Stimulated activated CD4-positive, alpha-beta T cell treated with anti-CD3 and anti-CD28 coated beads, Interleukin-12 subunit alpha, Interleukin-12 subunit beta, amount 100 ng/mL, for 24 hours (primary cell): ENCODE data around the gene TMOD1.

Experiments
- DNase-seq, 2 experiments: peaks; one replicate each; pipeline ENCODE4 v3.0.0-alpha.2; 2020; ENCODE audit warnings: low read depth in 2 of 2

TMOD1 gene

DNA sequence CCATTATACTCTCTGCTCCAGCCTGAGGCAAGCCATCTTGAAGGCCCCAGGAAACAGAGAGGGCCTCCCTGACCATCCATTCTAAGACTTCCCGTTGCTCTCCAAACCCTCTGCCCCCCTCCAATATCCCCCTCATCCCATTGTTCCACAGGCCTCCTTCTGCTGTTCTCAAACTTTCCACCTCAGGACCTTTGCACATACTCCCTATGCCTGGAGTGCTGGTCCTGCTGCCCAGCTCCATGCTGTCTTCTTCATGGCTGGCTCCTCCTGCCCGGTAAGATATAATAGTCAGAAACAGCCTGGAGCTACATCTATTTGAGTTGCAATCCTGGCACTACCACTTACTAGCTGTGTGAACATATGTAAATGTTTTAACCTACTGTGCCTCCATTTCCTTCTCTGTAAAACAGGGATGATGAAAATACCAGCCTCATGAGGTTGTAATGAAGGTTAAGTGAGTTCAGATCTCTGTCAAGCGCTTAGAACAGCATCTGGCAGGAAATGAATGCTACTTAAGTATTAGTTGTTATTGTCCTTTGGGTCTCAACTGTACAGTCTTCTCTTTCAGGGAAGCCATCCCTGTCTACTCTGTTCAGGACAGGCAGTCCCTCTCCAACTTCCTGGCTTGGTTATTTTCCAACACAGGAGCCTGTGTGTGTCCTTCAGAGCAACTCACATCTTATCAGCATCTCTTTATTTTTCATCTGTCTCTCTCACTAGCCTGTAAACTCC is 45.8 kb downstream of the TMOD1 start:
- DNase-seq = no peak

- DNase-seq = no peak
Observed at GRCh38 chr9:97548379-97548778, 46.9 kb downstream of the TMOD1 start.

- no peak for DNase-seq
Observed at GRCh38 chr9:97548819-97549540, 47.5 kb downstream of the TMOD1 start.

- DNase-seq = no peak
Observed at GRCh38 chr9:97550386-97550785, 48.9 kb downstream of the TMOD1 start.

- no peak for DNase-seq
Observed at GRCh38 chr9:97551308-97551707, 49.8 kb downstream of the TMOD1 start.

DNA sequence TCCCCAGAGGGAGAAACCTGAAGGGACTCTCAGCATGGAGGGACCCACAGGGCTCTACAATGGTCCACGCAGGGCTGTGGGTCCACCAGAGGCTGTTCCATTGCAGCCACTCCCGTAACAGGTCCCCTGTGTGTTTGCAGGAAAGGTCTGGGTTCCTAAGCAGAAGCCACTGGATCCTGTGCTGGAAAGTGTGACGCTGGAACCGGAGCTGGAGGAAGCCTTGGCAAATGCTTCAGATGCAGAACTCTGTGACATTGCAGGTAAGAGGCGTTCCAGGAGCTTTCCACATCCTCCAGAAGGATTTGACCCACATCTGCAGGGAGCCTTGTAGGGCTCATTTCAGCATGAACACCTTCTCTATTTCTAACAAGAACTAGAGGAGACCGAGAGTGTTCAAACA is 51.7 kb downstream of the TMOD1 start:
- no peak for DNase-seq

- no peak for DNase-seq
Observed at GRCh38 chr9:97553841-97554240, 52.4 kb downstream of the TMOD1 start.

DNA sequence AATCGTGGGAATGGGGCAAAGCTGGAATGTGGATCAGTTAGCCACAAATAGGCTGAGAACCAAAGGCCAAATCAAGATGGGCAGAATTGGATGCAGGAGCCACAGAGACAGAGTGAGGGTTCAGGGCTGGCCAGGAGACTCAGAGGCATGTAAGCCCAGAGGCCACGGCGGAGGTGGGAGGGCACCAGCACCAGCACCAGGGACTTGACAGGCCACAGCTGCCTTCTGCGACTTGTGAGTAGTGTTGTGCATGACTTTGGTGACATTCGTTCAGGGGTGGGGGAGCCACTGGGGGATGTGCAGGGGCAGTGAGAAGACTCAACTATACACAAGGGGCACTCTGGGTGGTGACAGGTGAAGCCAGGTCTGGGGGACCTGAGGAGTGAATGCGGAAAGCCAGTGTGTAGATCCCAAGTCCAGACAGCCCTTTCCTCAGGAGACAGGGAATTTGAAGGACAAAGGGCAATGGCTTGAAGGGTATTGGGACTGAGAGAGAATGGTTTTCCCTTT is 53.2 kb downstream of the TMOD1 start:
- DNase-seq = no peak

- no peak for DNase-seq
Observed at GRCh38 chr9:97555164-97555563, 53.7 kb downstream of the TMOD1 start.

- DNase-seq = no peak
Observed at GRCh38 chr9:97556036-97556720, 54.7 kb downstream of the TMOD1 start.

DNA sequence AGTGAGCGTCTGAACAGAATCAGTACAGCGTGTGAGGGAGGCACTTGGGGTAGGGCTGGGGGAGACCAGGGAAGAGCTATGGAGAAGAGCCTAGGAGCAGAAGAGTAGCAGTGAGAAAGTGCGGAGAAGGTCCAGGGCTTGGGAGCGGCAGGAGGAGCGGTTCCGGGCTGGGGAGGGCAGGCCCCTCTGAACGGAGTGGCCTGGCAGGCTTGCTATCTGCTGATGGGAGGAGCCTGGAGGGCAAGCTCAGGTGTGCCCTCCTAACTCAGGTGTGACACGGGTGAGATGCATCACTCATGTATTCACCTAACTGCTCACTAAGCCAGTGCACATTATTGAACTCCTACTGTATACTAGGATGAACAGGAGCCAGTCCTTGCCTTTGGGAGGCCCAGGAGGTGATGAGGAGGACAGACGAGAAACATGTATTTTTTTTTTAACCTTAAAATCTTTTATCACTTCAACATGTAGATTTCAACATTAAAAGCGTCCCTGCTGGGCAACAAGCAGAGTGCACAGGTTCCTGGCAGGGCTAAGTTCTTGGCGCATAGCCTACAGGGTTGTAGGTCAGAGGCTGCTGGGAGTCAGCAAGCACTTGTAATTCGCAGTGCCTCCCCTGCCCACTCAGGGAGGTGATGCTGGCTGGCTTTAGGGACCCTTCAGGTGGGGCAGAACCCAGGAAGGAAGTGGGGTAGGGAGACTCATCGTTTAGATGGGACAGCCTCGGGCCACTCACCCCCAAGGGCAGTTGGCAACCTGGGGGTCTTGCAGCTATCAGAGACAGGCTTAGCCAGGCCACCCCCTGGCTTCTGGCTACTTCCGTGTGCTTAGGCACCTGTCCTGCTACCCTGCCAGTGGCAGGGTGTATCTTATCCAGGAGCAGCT is 55.5 kb downstream of the TMOD1 start:
- no peak for DNase-seq

GRCh38 chr9:97557606-97558095 is 56.2 kb downstream of the TMOD1 start:
- DNase-seq = no peak

DNA sequence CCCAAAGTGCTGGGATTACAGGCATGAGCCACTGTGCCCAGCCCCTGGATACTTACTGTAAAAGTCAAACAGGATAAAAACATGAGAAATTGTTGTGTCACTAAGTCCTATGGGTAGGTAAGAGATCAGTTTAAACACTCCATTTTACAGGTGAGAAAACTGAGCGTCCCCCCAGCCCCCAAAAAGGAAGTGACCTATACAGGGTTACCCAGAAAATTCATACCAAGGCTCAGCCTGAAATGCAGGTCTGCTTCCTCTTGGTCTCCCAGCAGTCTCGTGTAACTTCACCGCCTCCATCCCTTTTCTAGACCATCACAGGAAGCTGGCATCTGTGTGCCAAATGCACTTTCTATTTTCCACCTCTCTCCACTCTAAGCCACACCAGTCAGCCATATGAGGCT is 57.2 kb downstream of the TMOD1 start:
- DNase-seq = no peak

DNA sequence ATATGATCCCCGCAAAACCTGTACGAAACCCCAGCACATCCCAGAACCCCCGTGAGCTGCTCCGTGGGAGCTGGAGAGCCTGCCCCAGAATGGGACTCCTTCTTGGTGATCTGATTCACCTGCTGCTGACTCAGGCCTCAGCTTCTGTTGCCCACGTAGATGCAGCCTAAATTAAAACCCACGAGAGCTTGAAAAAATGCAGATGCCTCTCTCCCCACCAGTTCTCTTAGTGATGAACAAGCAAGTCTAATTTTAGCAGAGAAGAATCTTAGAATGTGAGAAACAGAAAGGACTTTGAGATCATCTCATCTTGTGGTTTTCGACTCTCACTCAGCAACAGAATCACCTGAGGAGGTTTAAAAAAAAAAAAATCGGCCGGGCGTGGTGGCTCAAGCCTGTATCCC is 57.6 kb downstream of the TMOD1 start:
- DNase-seq = no peak

DNA sequence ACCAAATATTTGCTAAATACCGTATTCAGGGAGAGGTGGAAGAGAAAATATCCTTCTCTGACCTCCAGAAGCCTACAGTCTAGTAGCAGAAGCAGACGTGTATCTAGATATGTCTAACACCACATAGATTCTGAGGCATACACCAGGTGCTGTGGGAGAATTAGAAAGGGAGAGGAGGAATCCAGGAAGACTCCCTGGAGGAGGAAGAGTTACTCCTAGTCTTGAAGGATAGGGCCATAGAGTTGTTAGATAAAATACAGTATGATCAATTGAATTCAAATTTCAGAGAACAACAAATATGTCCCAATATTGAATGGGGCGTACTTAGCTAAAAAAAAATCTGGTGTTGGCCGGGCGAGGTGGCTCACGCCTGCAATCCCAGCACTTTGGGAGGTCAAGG is 58.7 kb downstream of the TMOD1 start:
- no peak for DNase-seq

DNA sequence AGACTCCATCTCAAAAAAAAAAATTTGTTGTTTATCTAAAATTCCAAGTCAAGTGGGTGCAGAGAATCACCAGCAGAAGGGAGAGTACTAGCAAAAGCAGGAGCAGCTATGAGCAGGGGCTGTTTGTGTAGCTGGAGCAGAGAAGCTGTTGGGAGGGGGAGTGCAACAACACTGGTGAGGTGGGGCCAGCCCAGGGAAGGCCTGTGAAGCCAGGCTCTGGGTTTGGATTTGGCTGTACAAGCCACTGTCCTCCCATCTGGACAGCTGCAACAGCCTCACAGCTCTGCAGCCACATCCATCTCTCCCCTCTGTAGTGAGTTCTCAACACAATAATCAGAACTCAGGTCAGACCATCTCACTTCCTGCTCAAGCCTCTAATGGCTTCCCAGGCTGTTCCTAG is 59.4 kb downstream of the TMOD1 start:
- no peak for DNase-seq

- no peak for DNase-seq
Observed at GRCh38 chr9:97561501-97561900, 60.0 kb downstream of the TMOD1 start.

GRCh38 chr9:97562542-97562941 is 61.1 kb downstream of the TMOD1 start:
- no peak for DNase-seq

- no peak for DNase-seq
Observed at GRCh38 chr9:97563458-97564135, 62.1 kb downstream of the TMOD1 start.

- DNase-seq = no peak
Observed at GRCh38 chr9:97564291-97565175, 63.1 kb downstream of the TMOD1 start.
